ENCODE measurements around the gene GNAI1.

GNAI1 gene

DNA sequence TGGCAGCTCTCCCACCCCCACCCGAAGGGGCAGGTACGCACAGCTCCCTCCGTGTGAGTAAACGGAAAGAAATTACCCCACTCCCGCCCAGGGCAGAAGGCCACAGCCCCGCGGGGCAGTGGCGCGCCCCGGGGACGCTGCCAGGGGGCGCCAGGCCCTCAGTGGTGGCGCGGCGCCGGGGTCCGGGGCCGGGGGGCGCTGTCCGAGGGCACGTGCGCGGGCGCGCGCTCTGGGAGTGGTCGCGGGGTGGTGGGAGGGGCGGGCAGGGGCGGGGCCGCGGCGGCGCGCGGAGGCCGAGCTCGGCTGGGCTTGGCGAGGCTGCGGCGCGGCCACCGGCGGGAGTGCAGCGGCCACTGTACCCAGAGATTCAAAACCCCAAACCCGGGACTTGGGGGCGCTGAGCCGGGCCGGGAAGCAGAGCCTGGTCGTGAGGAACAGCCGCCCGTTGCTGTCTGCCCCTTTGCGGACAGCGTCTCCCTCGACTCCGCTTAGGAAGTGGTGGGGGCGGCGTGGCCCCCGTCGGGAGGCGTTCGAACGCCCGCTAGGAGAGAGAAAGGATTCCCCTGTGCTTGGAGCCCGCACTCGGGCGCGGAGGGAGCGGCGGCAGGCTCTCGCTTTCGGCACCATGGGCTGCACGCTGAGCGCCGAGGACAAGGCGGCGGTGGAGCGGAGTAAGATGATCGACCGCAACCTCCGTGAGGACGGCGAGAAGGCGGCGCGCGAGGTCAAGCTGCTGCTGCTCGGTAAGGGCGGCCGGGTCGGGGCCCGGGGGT lies at the start of gene GNAI1:
Gene GNAI1 (plus strand): TSS at position 296 of the 773 bp plus-strand sequence. CDS start 330 bp downstream, at position 626.
- no peak for DNase-seq

- no peak for DNase-seq
Measured at GRCh38 chr7:80087051-80087770, 47.4 kb upstream of the GNAI1 start.

- no peak for DNase-seq
Measured at GRCh38 chr7:80087771-80088170, 46.9 kb upstream of the GNAI1 start.

- DNase-seq: no peak
Measured at GRCh38 chr7:80088705-80089104, 45.9 kb upstream of the GNAI1 start.

DNA sequence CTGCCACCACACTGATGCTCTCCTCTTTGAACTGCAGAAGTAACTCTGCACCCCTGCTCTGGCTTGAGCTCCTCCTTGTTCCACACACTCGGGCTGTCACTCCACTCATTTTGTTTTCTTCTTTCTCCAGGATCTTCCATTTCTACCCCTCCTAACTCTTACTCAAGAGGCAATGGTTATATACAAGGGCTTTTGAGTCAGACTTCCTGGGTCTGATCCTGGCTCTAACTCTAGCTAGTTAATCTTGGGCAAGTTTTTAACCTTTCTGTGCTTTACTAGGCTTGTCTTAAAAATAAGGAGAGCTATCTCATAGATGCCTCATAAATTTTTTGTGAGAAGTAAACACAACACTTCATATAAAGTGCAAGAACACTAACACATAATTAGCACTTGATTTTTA lies 45.3 kb upstream of the GNAI1 start:
- DNase-seq: no peak

DNA sequence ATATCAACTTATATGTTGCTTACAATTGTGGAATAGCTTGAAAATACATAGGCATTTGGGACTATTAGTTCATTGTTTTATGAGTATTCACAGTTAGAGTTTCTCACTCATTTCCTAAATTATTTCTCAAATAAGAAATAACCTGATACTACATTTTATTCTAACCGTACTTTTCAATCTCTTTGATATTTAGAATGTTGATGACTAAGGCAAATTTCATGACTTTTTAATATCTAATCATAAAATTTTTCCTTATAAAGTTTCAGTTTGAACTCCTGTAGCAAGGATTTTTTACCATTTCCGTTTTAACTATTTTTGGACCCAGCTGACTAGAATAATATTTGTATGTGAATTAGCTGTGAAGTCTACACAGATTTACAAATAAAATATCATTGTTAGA lies 41.3 kb upstream of the GNAI1 start:
- no peak for DNase-seq

- DNase-seq: no peak
Measured at GRCh38 chr7:80095545-80095944, 39.1 kb upstream of the GNAI1 start.

GRCh38 chr7:80097756-80098155 lies 36.9 kb upstream of the GNAI1 start:
- no peak for DNase-seq

- DNase-seq: no peak
Measured at GRCh38 chr7:80098795-80099194, 35.8 kb upstream of the GNAI1 start.

DNA sequence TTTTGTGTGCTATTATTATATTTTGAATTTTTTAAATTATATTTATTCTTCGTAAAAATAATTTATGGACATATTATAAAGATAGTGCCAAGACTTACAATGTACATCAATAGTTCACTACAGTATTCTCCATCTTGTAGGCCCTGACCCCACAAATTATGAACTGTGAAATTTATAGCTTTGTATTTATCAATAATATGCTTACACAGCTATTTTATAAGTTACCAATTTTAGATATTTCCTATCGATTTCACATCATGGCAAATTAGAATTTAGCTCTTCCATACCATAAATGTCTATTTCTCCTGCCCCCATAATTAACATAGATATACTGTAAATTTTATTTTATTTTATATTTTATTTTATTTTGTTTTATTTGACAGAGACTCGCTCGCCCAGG lies 34.4 kb upstream of the GNAI1 start:
- no peak for DNase-seq

DNA sequence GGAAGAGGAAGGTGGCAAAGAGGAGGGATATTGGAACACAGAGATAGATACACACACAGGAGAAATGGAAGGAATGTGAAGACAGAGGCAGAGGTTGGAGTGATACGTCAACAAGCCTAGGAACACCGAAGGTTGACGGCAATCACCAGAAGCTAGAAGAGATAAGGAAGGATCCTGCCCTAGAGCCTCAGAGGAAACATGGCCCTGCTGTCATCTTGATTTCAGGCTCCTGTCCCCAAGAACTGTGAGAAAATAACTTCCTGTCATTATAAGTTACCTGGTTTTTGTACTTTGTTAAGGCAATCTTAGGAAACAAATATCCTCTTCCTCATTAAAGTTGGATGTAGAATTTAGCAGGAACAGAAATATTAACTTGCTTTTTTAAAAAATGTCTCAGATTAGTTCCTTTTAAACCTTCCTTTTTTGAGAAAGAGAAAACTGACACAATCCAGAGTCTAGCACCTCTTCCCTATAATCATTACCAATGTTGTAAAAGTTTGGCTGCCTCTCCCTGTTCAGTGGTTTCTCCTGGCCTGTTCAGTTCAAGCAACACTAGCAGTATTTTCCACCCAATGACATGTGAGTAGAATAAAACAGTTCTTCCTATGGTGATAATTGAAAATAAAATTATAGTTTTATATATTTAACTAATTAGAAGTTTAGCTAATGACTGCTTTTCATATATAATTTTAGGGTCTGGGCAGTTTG lies 28.8 kb upstream of the GNAI1 start:
- DNase-seq: no peak

DNA sequence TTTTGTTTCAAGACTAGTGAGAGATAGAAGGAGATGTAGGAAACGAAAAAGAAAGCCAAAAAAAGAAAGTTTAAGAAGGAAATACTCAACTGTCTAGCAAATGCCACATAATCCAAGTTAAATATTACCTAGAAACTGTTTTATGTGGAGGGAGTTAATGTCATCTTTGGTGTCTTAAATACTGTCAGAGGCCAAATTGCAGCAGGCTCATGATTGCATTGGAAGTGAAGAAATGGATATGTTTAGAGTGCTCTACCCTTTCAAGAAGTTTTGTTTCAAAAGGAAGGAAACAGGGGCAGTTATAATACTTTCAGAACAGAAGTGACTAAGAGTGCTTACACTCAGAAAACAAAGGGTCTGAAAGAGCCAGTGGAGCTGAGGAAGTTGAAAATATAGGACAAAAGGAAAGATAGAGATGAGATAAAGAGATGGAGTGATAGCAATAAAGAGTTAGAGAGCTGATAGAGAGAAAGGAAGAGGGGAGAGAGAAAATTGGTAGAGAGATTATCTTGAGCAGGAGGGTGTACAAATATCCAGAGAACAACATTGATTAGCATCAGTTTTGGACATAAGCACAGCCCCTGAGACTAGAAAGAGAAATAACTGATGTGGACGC lies 28.0 kb upstream of the GNAI1 start:
- no peak for DNase-seq

DNA sequence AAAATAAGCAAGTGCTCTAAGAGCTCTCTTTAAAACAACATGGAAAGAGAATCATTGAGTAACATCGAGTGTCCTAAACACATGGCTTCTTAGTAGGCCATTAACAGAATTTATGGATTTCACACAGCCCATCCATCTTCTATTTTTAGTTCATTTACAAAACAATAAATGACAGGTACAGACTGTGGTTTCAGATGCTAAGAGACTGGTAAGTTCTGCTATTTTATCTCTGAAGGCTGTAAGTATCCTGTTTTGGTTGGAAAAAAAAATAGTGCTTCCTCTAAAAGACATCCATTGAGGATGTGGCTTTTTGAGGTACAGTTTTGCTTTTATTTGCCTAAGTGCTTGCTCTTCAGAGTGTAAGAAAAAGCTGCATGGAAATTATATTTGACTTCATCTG lies 27.4 kb upstream of the GNAI1 start:
- no peak for DNase-seq

- DNase-seq: no peak
Measured at GRCh38 chr7:80110376-80110775, 24.3 kb upstream of the GNAI1 start.

DNA sequence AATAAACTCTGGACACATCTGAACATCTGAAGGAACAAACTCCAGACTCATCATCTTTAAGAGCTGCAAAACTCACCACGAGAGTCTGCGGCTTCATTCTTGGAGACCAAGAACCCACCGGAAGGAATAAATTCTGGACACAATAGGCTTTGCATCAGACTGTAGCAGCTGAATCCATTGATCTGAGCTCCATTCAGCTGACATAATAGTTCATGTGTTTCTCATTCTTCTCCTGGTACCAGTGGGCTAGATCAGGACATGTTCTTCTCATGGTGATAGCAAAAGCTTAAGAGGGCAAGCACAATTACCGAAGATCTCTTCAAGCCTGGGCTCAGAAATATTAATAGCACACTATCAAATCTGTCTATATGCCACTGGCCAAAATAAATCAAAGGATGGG lies 20.5 kb upstream of the GNAI1 start:
- DNase-seq: no peak

- DNase-seq: no peak
Measured at GRCh38 chr7:80124526-80125264, 9.9 kb upstream of the GNAI1 start.

GRCh38 chr7:80127412-80128160 lies 7.0 kb upstream of the GNAI1 start:
- DNase-seq: peak; percentile 87

DNA sequence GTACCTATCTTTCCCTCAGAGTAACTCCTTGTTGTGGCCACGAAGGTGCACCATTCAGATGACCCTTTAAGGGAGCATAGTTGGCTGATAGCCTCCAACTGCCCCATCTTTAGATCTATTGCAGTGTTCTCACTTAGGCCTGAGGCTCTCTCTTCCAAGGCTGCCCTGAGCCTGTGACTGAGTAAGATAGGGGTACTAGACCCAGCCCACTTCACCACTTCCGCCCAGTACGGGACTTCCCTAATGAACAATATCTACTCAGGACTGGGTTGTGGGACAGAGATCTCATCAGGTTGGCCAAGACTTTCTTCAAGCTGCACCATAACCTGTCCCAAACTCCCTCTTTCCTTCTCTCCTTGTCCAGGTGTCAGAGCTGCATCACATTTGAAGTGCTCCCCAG lies 5.7 kb upstream of the GNAI1 start:
- no peak for DNase-seq

- DNase-seq: no peak
Measured at GRCh38 chr7:80129785-80130184, 4.8 kb upstream of the GNAI1 start.

GRCh38 chr7:80131675-80132435 lies 2.8 kb upstream of the GNAI1 start:
- DNase-seq: no peak

- no peak for DNase-seq
Measured at GRCh38 chr7:80132594-80132993, 2.0 kb upstream of the GNAI1 start.
